ENCODE data around the gene MINDY1. TPM values are rescaled to one million over a fixed set of nuclear protein-coding genes. Genes with fewer than 3 reads are reported as not detected.

MINDY1 gene
- polyA plus RNA-seq, 1 experiment: 12.8 TPM

- POLR2A ChIA-PET: interaction anchor here (0.6 kb wide), 1 partner anchor 42 kb away, joined by 3 read pairs; no protein-coding TSS in a partner anchor
- CTCF ChIA-PET: interaction anchor here (0.8 to 1.5 kb wide), 4 partner anchors 11 to 48 kb away, joined by 3 to 4 read pairs (median 3); partner anchors contain the start of gene GABPB2
- DNase-seq (ENCODE audit: low read depth, low spot score): no peak
- H3K4me3 ChIP-seq (ENCODE audit: low read depth, low read length): no peak overlapping the region
- no peak overlapping the region for H3K27ac ChIP-seq (ENCODE audit: low read depth, low read length)
- H3K9me3 ChIP-seq (ENCODE audit: control insufficient read depth, insufficient read depth, low read length): no peaks in the 10 kb centered on the region; the same call in 1 of the 2 replicates
- TF ChIP-seq CTCF (IDR thresholded peaks at IDR 0.05; ENCODE audit: low read depth, low read length): no peak
- H3K27me3 ChIP-seq (ENCODE audit: control insufficient read depth, insufficient read depth, low read length): no peaks in the 10 kb centered on the region
Measured at GRCh38 chr1:151051356-151052009, 44.8 kb upstream of the MINDY1 start.

GRCh38 chr1:151050051-151050688, 43.5 kb upstream of the MINDY1 start:
- Histone ChIP-seq H3K27me3 (ENCODE audit: control insufficient read depth, insufficient read depth, low read length) (no peaks in the 10 kb centered on the region), H3K4me3 (ENCODE audit: low read depth, low read length) (no peak overlapping the region), H3K9me3 (ENCODE audit: control insufficient read depth, insufficient read depth, low read length) (no peaks in the 10 kb centered on the region; the same call in 1 of the 2 replicates), H3K27ac (ENCODE audit: low read depth, low read length) (no peak overlapping the region)
- ChIA-PET CTCF (interaction anchor here (0.6 to 1.6 kb wide), 5 partner anchors 9 to 49 kb away, joined by 3 to 5 read pairs (median 3); partner anchors contain the start of genes CDC42SE1 and MLLT11), POLR2A (interaction anchor here (1.0 to 3.2 kb wide), 2 partner anchors 8 to 11 kb away, joined by 3 to 24 read pairs; partner anchors contain the start of genes CDC42SE1 and MLLT11)
- no peak for TF ChIP-seq CTCF (IDR thresholded peaks at IDR 0.05; ENCODE audit: low read depth, low read length)
- no peak for DNase-seq (ENCODE audit: low read depth, low spot score)

DNA sequence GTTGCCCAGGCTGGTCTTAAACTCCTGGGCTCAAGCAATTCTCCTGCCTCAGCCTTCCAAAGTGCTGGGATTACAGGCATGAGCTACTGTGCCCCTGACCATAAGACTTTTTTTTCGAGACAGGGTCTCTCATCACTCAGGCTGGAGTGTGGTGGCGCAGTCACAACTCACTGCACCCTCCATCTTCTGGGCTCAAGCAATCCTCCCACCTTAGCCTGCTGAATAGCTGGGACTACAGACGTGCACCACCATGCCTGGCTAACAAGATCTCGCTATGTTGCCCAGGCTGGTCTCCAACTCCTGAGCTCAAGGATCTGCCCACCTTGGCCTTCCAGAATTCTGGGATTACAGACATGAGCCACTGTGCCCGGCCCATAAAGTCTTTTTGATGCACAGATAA, 42.8 kb upstream of the MINDY1 start:
- no peak for TF ChIP-seq CTCF (IDR thresholded peaks at IDR 0.05; ENCODE audit: low read depth, low read length)
- H3K27me3 ChIP-seq (ENCODE audit: control insufficient read depth, insufficient read depth, low read length): no peaks in the 10 kb centered on the region
- CTCF ChIA-PET: interaction anchor here (0.5 to 1.6 kb wide), 5 partner anchors 10 to 79 kb away, joined by 3 to 5 read pairs (median 5); partner anchors contain the start of genes CDC42SE1 and MLLT11
- H3K4me3 ChIP-seq (ENCODE audit: low read depth, low read length): no peak overlapping the region
- DNase-seq (ENCODE audit: low read depth, low spot score): no peak
- POLR2A ChIA-PET: interaction anchor here (1.0 to 3.2 kb wide), 3 partner anchors 9 to 470 kb away, joined by 3 to 24 read pairs (median 3); partner anchors contain the start of genes CDC42SE1 and MLLT11
- no peaks in the 10 kb centered on the region; the same call in 1 of the 2 replicates for H3K9me3 ChIP-seq (ENCODE audit: control insufficient read depth, insufficient read depth, low read length)
- H3K27ac ChIP-seq (ENCODE audit: low read depth, low read length): no peak overlapping the region

DNA sequence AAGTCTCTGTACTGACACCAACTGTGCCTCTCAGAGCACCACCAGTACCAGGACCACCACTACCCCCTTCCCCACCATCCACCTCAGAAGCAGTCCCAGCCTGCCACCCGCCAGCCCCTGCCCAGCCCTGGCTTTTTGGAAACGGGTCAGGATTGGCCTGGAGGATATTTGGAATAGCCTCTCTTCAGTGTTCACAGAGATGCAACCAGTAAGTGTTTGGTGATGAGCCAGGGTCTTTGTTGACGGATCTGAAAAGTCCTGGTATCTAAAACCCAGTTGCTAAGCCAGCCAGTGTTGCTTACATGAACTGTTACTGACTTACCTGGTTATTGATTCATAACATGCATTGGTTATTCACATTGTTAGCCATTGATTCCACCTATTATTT, 41.9 kb upstream of the MINDY1 start:
- TF ChIP-seq CTCF (IDR thresholded peaks at IDR 0.05; ENCODE audit: low read depth, low read length): no peak
- Histone ChIP-seq H3K4me3 (ENCODE audit: low read depth, low read length) (peak overlapping the region; percentile 78), H3K9me3 (ENCODE audit: control insufficient read depth, insufficient read depth, low read length) (no peaks in the 10 kb centered on the region; the same call in 1 of the 2 replicates), H3K27me3 (ENCODE audit: control insufficient read depth, insufficient read depth, low read length) (no peaks in the 10 kb centered on the region), H3K27ac (ENCODE audit: low read depth, low read length) (peak overlapping the region; percentile 39)
- POLR2A ChIA-PET: interaction anchor here (0.6 to 3.2 kb wide), 5 partner anchors 9 to 469 kb away, joined by 3 to 24 read pairs (median 4); partner anchors contain the start of gene CDC42SE1
- DNase-seq (ENCODE audit: low read depth, low spot score): no peak
- CTCF ChIA-PET: interaction anchor here (0.6 to 1.9 kb wide), 7 partner anchors 8 to 710 kb away, joined by 3 to 8 read pairs (median 4); partner anchors contain the start of gene MINDY1
